Sigmoid colon (tissue), 4 donors: Measurements from ENCODE around the gene C18orf32.

Experiments used
- CTCF ChIP-seq, 4 experiments: fragments of 450-650 bp in 3 of 4; fragments of 200-600 bp in 1 of 4; IDR thresholded peaks; one replicate each; pipeline ENCODE4 v1.5.1; 2016 to 2019; ENCODE audit warnings: antibody characterized with exemption in 4 of 4, mild to moderate bottlenecking in 3 of 4, moderate library complexity in 2 of 4
- EP300 ChIP-seq, 4 donors: sonication (generic); formaldehyde crosslinking; IDR thresholded peaks; one replicate each; pipeline ENCODE4 v1.6.1; 2017; ENCODE audit warnings: antibody characterized with exemption in 4 of 4
- POLR2A ChIP-seq, 2 donors: fragments of 450-650 bp; IDR thresholded peaks; one replicate each; pipeline ENCODE4 v1.6.1; 2016; ENCODE audit warnings: antibody characterized with exemption in 2 of 2, mild to moderate bottlenecking in 2 of 2, moderate library complexity in 2 of 2

GRCh38 chr18:49531678-49532153 lies 44.7 kb upstream of the C18orf32 start:
- no peak for TF ChIP-seq CTCF (IDR thresholded peaks at IDR 0.05)
- no peak for TF ChIP-seq POLR2A (IDR thresholded peaks at IDR 0.05)
- no peak for TF ChIP-seq EP300 (IDR thresholded peaks at IDR 0.05)
